ENCODE data around the gene DSE. TPM values are rescaled to one million over a fixed set of nuclear protein-coding genes. Genes with fewer than 3 reads are reported as not detected.
A peak's percentile ranks its signal among the peaks of the same experiment; 100 is the strongest.

Gene DSE
- total and polyA plus RNA-seq, 3 experiments from 2014 or later: 2.7 to 7.9 (median 7.5) TPM

GRCh38 chr6:116456927-116457326, 86.2 kb downstream of the DSE start:
- H3K4me1 ChIP-seq (ENCODE audit: insufficient read depth, low read length): peaks cover 8% of the 10 kb centered on the region
- H3K4me3 Mint-ChIP-seq: no peak overlapping the region
- DNase-seq: no peak

DNA sequence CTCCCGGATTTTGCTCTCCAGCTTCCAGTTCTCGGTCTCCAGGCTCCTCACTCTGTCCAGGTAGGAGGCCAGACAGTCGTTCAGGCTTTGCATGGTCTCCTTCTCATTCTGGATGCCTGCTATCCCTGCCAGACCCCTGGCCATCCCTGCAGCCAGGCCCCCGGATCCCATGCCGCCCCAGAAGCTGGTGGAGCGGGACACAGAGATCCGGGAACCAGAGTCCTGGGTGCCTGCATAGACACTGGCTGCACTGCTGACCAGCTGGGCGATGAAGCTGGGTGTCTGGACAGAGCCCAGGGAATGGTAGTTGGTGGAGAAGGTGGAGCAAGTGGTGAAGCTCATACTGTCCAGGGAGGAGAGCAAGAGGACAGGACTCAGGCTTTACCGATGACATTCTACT, 87.5 kb downstream of the DSE start:
- Histone ChIP-seq H3K27me3 (ENCODE audit: insufficient read depth, low read length, poor library complexity, severe bottlenecking) (no peaks in the 10 kb centered on the region), H3K4me3 (ENCODE audit: low read length) (no peak overlapping the region), H3K9me3 (ENCODE audit: low read length) (no peaks in the 10 kb centered on the region), H3K27ac (ENCODE audit: low read depth, low read length) (no peak overlapping the region), H3K4me1 (ENCODE audit: insufficient read depth, low read length) (peaks cover 16% of the 10 kb centered on the region), H3K36me3 (ENCODE audit: insufficient read depth, low read length) (no peaks in the 10 kb centered on the region)
- no peak overlapping the region for H3K4me3 Mint-ChIP-seq
- H3K36me3 Mint-ChIP-seq: no peaks in the 10 kb centered on the region
- H3K4me1 Mint-ChIP-seq: peaks cover 14 to 21% (median 20%) of the 10 kb centered on the region in 3 donors
- DNase-seq: no peak
- CTCF ChIA-PET: no interaction called here
- no peaks in the 10 kb centered on the region for H3K9me3 Mint-ChIP-seq
- no peak overlapping the region for H3K27ac Mint-ChIP-seq
- H3K27me3 Mint-ChIP-seq: peaks cover 13 to 28% of the 10 kb centered on the region in 2 donors
- POLR2A ChIA-PET: no interaction called here

More at GRCh38 chr6:116456927-116457326, 86.2 kb downstream of the DSE start:
- ChIA-PET CTCF (no interaction called here), POLR2A (no interaction called here)
- Mint-ChIP-seq H3K27ac (no peak overlapping the region), H3K4me1 (peaks cover 9 to 11% (median 11%) of the 10 kb centered on the region in 3 donors), H3K9me3 (no peaks in the 10 kb centered on the region), H3K36me3 (no peaks in the 10 kb centered on the region), H3K27me3 (peaks cover 8 to 19% of the 10 kb centered on the region in 2 donors)
- H3K9me3 ChIP-seq (ENCODE audit: low read length): no peaks in the 10 kb centered on the region
- no peaks in the 10 kb centered on the region for H3K27me3 ChIP-seq (ENCODE audit: insufficient read depth, low read length, poor library complexity, severe bottlenecking)
- H3K27ac ChIP-seq (ENCODE audit: low read depth, low read length): no peak overlapping the region
- no peak overlapping the region for H3K4me3 ChIP-seq (ENCODE audit: low read length)
- H3K36me3 ChIP-seq (ENCODE audit: insufficient read depth, low read length): no peaks in the 10 kb centered on the region

GRCh38 chr6:116459927-116460326, 89.2 kb downstream of the DSE start:
- H3K4me3 ChIP-seq (ENCODE audit: low read length): no peak overlapping the region
- peaks cover 19% of the 10 kb centered on the region for H3K4me1 ChIP-seq (ENCODE audit: insufficient read depth, low read length)
- H3K4me1 Mint-ChIP-seq: peaks cover 14 to 28% (median 20%) of the 10 kb centered on the region in 3 donors
- H3K9me3 Mint-ChIP-seq: no peaks in the 10 kb centered on the region
- CTCF ChIA-PET: no interaction called here
- H3K36me3 ChIP-seq (ENCODE audit: insufficient read depth, low read length): no peaks in the 10 kb centered on the region
- H3K27ac ChIP-seq (ENCODE audit: low read depth, low read length): no peak overlapping the region
- H3K27ac Mint-ChIP-seq: no peak overlapping the region
- H3K27me3 Mint-ChIP-seq: peaks cover 10 to 29% of the 10 kb centered on the region in 2 donors
- no peaks in the 10 kb centered on the region for H3K27me3 ChIP-seq (ENCODE audit: insufficient read depth, low read length, poor library complexity, severe bottlenecking)
- POLR2A ChIA-PET: no interaction called here
- peak overlapping the region in 1 of 7 donors; percentile 34 for H3K4me3 Mint-ChIP-seq
- no peak for DNase-seq
- no peaks in the 10 kb centered on the region for H3K36me3 Mint-ChIP-seq
- no peaks in the 10 kb centered on the region for H3K9me3 ChIP-seq (ENCODE audit: low read length)

GRCh38 chr6:116461331-116461931, 90.7 kb downstream of the DSE start, which contains the start of gene CALHM6:
TSS of gene CALHM6 (plus strand) at chr6:116461375. CDS start at chr6:116461930, 555 bp downstream.
- Histone ChIP-seq H3K9me3 (ENCODE audit: low read length) (no peaks in the 10 kb centered on the region), H3K27me3 (ENCODE audit: insufficient read depth, low read length, poor library complexity, severe bottlenecking) (no peaks in the 10 kb centered on the region), H3K36me3 (ENCODE audit: insufficient read depth, low read length) (no peaks in the 10 kb centered on the region), H3K4me1 (ENCODE audit: insufficient read depth, low read length) (peaks cover 19% of the 10 kb centered on the region), H3K27ac (ENCODE audit: low read depth, low read length) (no peak within 1 kb of the TSS), H3K4me3 (ENCODE audit: low read length) (peak within 1 kb of the TSS; percentile 56)
- no peak for DNase-seq
- ChIA-PET CTCF (no interaction called here), POLR2A (no interaction called here)
- peak within 1 kb of the TSS; percentile 75 to 92 (median 80) for H3K4me3 Mint-ChIP-seq
- no peaks in the 10 kb centered on the region for H3K36me3 Mint-ChIP-seq
- H3K9me3 Mint-ChIP-seq: no peaks in the 10 kb centered on the region
- H3K27me3 Mint-ChIP-seq: peaks cover 10 to 29% of the 10 kb centered on the region in 2 donors
- peaks cover 14 to 32% (median 20%) of the 10 kb centered on the region in 3 donors for H3K4me1 Mint-ChIP-seq
- H3K27ac Mint-ChIP-seq: peak within 1 kb of the TSS in 7 of 8 donors; percentile 3 to 95 (median 53)

GRCh38 chr6:116461932-116462885, 91.5 kb downstream of the DSE start:
- no peaks in the 10 kb centered on the region for H3K27me3 ChIP-seq (ENCODE audit: insufficient read depth, low read length, poor library complexity, severe bottlenecking)
- peak; percentile 3 to 70 (median 49) for DNase-seq
- Mint-ChIP-seq H3K27me3 (peaks cover 10 to 29% of the 10 kb centered on the region in 2 donors), H3K27ac (peak overlapping the region in 5 of 8 donors; percentile 20 to 95 (median 63)), H3K4me1 (peaks cover 16 to 40% (median 20%) of the 10 kb centered on the region in 3 donors), H3K9me3 (no peaks in the 10 kb centered on the region), H3K36me3 (no peaks in the 10 kb centered on the region), H3K4me3 (peak overlapping the region; percentile 75 to 92 (median 80))
- POLR2A ChIA-PET: interaction anchor here (0.6 kb wide), 1 partner anchor 183 kb away, joined by 3 read pairs; the partner anchor contains the start of gene TSPYL1
- no peak overlapping the region for H3K27ac ChIP-seq (ENCODE audit: low read depth, low read length)
- no peaks in the 10 kb centered on the region for H3K9me3 ChIP-seq (ENCODE audit: low read length)
- CTCF ChIA-PET: interaction anchor here (1.0 to 1.2 kb wide), 2 partner anchors 18 to 71 kb away, joined by 3 read pairs; no protein-coding TSS in a partner anchor
- peaks cover 19% of the 10 kb centered on the region for H3K4me1 ChIP-seq (ENCODE audit: insufficient read depth, low read length)
- no peaks in the 10 kb centered on the region for H3K36me3 ChIP-seq (ENCODE audit: insufficient read depth, low read length)
- peak overlapping the region; percentile 56 for H3K4me3 ChIP-seq (ENCODE audit: low read length)

GRCh38 chr6:116463301-116463700, 92.6 kb downstream of the DSE start:
- H3K4me1 Mint-ChIP-seq: peaks cover 16 to 46% (median 20%) of the 10 kb centered on the region in 3 donors
- H3K27ac Mint-ChIP-seq: no peak overlapping the region
- peaks cover 10 to 29% of the 10 kb centered on the region in 2 donors for H3K27me3 Mint-ChIP-seq
- peak overlapping the region in 3 of 7 donors; percentile 23 to 77 (median 37) for H3K4me3 Mint-ChIP-seq
- Histone ChIP-seq H3K9me3 (ENCODE audit: low read length) (no peaks in the 10 kb centered on the region), H3K27ac (ENCODE audit: low read depth, low read length) (no peak overlapping the region), H3K4me1 (ENCODE audit: insufficient read depth, low read length) (peaks cover 19% of the 10 kb centered on the region), H3K4me3 (ENCODE audit: low read length) (no peak overlapping the region), H3K27me3 (ENCODE audit: insufficient read depth, low read length, poor library complexity, severe bottlenecking) (no peaks in the 10 kb centered on the region), H3K36me3 (ENCODE audit: insufficient read depth, low read length) (no peaks in the 10 kb centered on the region)
- ChIA-PET CTCF (interaction anchor here (1.2 kb wide), 1 partner anchor 19 kb away, joined by 3 read pairs; no protein-coding TSS in a partner anchor), POLR2A (no interaction called here)
- no peak for DNase-seq
- H3K36me3 Mint-ChIP-seq: no peaks in the 10 kb centered on the region
- H3K9me3 Mint-ChIP-seq: no peaks in the 10 kb centered on the region

GRCh38 chr6:116465246-116465645, 94.5 kb downstream of the DSE start:
- peaks cover 10 to 33% of the 10 kb centered on the region in 2 donors for H3K27me3 Mint-ChIP-seq
- no peak overlapping the region for H3K27ac Mint-ChIP-seq
- no peaks in the 10 kb centered on the region for H3K9me3 Mint-ChIP-seq
- H3K36me3 ChIP-seq (ENCODE audit: insufficient read depth, low read length): no peaks in the 10 kb centered on the region
- H3K27ac ChIP-seq (ENCODE audit: low read depth, low read length): no peak overlapping the region
- POLR2A ChIA-PET: no interaction called here
- no peak overlapping the region for H3K4me3 ChIP-seq (ENCODE audit: low read length)
- H3K36me3 Mint-ChIP-seq: no peaks in the 10 kb centered on the region
- peaks cover 16 to 46% (median 20%) of the 10 kb centered on the region in 3 donors for H3K4me1 Mint-ChIP-seq
- DNase-seq: no peak
- CTCF ChIA-PET: no interaction called here
- H3K4me3 Mint-ChIP-seq: no peak overlapping the region
- H3K4me1 ChIP-seq (ENCODE audit: insufficient read depth, low read length): peaks cover 19% of the 10 kb centered on the region
- no peaks in the 10 kb centered on the region for H3K27me3 ChIP-seq (ENCODE audit: insufficient read depth, low read length, poor library complexity, severe bottlenecking)
- H3K9me3 ChIP-seq (ENCODE audit: low read length): no peaks in the 10 kb centered on the region

GRCh38 chr6:116467096-116467495, 96.3 kb downstream of the DSE start:
- POLR2A ChIA-PET: no interaction called here
- no peaks in the 10 kb centered on the region for H3K9me3 Mint-ChIP-seq
- no peaks in the 10 kb centered on the region for H3K36me3 Mint-ChIP-seq
- no peak overlapping the region for H3K4me3 ChIP-seq (ENCODE audit: low read length)
- peaks cover 12% of the 10 kb centered on the region for H3K4me1 ChIP-seq (ENCODE audit: insufficient read depth, low read length)
- no peaks in the 10 kb centered on the region for H3K36me3 ChIP-seq (ENCODE audit: insufficient read depth, low read length)
- H3K4me1 Mint-ChIP-seq: peaks cover 7 to 36% (median 9%) of the 10 kb centered on the region in 3 donors
- H3K27ac ChIP-seq (ENCODE audit: low read depth, low read length): no peak overlapping the region
- H3K27ac Mint-ChIP-seq: peak overlapping the region in 2 of 8 donors; percentile 30 to 60
- CTCF ChIA-PET: no interaction called here
- H3K27me3 ChIP-seq (ENCODE audit: insufficient read depth, low read length, poor library complexity, severe bottlenecking): no peaks in the 10 kb centered on the region
- H3K27me3 Mint-ChIP-seq: peaks cover 6 to 25% of the 10 kb centered on the region in 2 donors
- H3K9me3 ChIP-seq (ENCODE audit: low read length): no peaks in the 10 kb centered on the region
- no peak overlapping the region for H3K4me3 Mint-ChIP-seq
- DNase-seq: no peak

Data from CD8-positive, alpha-beta memory T cell (primary cell).